ENCODE data around the gene FRRS1L. TPM values are rescaled to one million over a fixed set of nuclear protein-coding genes. Genes with fewer than 3 reads are reported as not detected.
"Not testable (repeated sequence)": the region's sequence is repeated elsewhere in the genome, so short reads cannot be mapped to it uniquely, and the experiment has no call there.

Gene FRRS1L
- total RNA-seq, 1 donor from 2014 or later = under 0.01 TPM

- no peaks in the 10 kb centered on the region for H3K27me3 ChIP-seq (ENCODE audit: control insufficient read depth, insufficient read depth, low read length)
- no peaks in the 10 kb centered on the region for H3K36me3 ChIP-seq (ENCODE audit: control insufficient read depth, insufficient read depth, low read length)
- no peak for TF ChIP-seq CTCF (IDR thresholded peaks at IDR 0.05; ENCODE audit: insufficient read depth, low read length, poor library complexity, severe bottlenecking)
- no peak for DNase-seq (ENCODE audit: low read depth)
- H3K4me3 ChIP-seq (ENCODE audit: low read depth, low read length) = no peak overlapping the region
These were observed 28.6 kb downstream of the FRRS1L start for GRCh38 chr9:109138421-109138820.

DNA sequence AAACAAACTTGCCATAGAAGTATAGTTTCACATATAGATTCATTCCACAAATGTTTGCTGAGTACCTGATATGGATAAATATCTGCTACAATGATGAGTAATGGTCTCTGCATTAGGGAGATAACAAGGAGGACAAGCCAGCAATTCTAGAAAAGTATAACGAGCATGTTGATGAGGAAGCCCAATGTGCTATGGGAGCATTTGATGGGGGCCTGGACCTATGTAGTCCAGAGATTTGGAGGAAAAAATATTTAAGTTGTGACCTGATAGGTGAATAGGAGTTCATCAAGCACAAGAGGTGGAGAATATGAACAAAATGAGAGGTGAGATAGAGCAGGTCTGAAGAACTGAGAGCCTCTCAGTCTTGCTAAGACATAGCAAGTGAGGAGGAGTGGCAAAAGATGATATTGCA, 32.9 kb downstream of the FRRS1L start:
- TF ChIP-seq CTCF (IDR thresholded peaks at IDR 0.05; ENCODE audit: insufficient read depth, low read length, poor library complexity, severe bottlenecking) = no peak
- H3K27me3 ChIP-seq (ENCODE audit: control insufficient read depth, insufficient read depth, low read length) = no peaks in the 10 kb centered on the region
- DNase-seq (ENCODE audit: low read depth) = no peak
- H3K4me3 ChIP-seq (ENCODE audit: low read depth, low read length) = no peak overlapping the region
- H3K36me3 ChIP-seq (ENCODE audit: control insufficient read depth, insufficient read depth, low read length) = no peaks in the 10 kb centered on the region

GRCh38 chr9:109133533-109133932, 33.5 kb downstream of the FRRS1L start:
- H3K4me3 ChIP-seq (ENCODE audit: low read depth, low read length) = no peak overlapping the region
- no peaks in the 10 kb centered on the region for H3K36me3 ChIP-seq (ENCODE audit: control insufficient read depth, insufficient read depth, low read length)
- no peak for TF ChIP-seq CTCF (IDR thresholded peaks at IDR 0.05; ENCODE audit: insufficient read depth, low read length, poor library complexity, severe bottlenecking)
- no peak for DNase-seq (ENCODE audit: low read depth)
- H3K27me3 ChIP-seq (ENCODE audit: control insufficient read depth, insufficient read depth, low read length) = no peaks in the 10 kb centered on the region

DNA sequence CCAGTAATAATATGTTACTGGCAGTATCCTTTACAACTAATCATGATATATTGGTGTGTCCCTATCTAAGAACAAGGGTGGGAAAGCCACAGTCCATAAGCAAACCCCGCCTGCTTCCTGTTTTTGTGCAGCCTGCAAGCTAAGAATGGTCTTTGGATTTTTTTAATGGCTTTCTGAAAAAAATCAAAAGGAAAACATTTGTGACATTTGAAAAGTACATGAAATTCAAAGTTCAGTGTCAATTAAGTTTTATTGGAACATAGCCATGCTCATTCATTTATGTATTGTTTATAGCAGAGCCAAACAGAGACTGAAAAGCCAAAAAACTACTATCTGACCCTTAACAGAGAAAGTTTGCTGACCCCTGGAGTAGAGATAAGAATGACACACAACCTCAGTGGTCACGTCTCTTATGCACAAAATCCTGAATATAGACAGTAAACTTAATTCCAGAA, 34.5 kb downstream of the FRRS1L start:
- Histone ChIP-seq H3K4me3 (ENCODE audit: low read depth, low read length) (no peak overlapping the region), H3K27me3 (ENCODE audit: control insufficient read depth, insufficient read depth, low read length) (no peaks in the 10 kb centered on the region), H3K36me3 (ENCODE audit: control insufficient read depth, insufficient read depth, low read length) (no peaks in the 10 kb centered on the region)
- DNase-seq (ENCODE audit: low read depth) = no peak
- TF ChIP-seq CTCF (IDR thresholded peaks at IDR 0.05; ENCODE audit: insufficient read depth, low read length, poor library complexity, severe bottlenecking) = no peak

GRCh38 chr9:109129470-109130197, 37.4 kb downstream of the FRRS1L start:
- no peak overlapping the region for H3K4me3 ChIP-seq (ENCODE audit: low read depth, low read length)
- H3K36me3 ChIP-seq (ENCODE audit: control insufficient read depth, insufficient read depth, low read length) = no peaks in the 10 kb centered on the region
- no peak for DNase-seq (ENCODE audit: low read depth)
- H3K27me3 ChIP-seq (ENCODE audit: control insufficient read depth, insufficient read depth, low read length) = no peaks in the 10 kb centered on the region
- no peak for TF ChIP-seq CTCF (IDR thresholded peaks at IDR 0.05; ENCODE audit: insufficient read depth, low read length, poor library complexity, severe bottlenecking)

GRCh38 chr9:109126671-109127070, 40.4 kb downstream of the FRRS1L start:
- not testable (repeated sequence) for H3K36me3 ChIP-seq (ENCODE audit: control insufficient read depth, insufficient read depth, low read length); H3K4me3 ChIP-seq (ENCODE audit: low read depth, low read length); H3K27me3 ChIP-seq (ENCODE audit: control insufficient read depth, insufficient read depth, low read length); DNase-seq (ENCODE audit: low read depth)

Data from kidney epithelial cell (primary cell).